HG03095 (cell line): ENCODE data around the gene GADD45B.

ENCODE experiments used
- ATAC-seq: cut with Tn5 transposase; IDR thresholded peaks from one replicate; pipeline ENCODE4 v1.9.1; 2021; ENCODE audit warnings: moderate library complexity; ENCODE audit not compliant: unreplicated experiment

Gene GADD45B, protein sequence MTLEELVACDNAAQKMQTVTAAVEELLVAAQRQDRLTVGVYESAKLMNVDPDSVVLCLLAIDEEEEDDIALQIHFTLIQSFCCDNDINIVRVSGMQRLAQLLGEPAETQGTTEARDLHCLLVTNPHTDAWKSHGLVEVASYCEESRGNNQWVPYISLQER

GRCh38 chr19:2475702-2476450 is at the start of gene GADD45B:
Gene GADD45B (plus strand): TSS chr19:2476127. CDS start chr19:2476359, 232 bp downstream.
- ATAC-seq: peak; percentile 36

DNA sequence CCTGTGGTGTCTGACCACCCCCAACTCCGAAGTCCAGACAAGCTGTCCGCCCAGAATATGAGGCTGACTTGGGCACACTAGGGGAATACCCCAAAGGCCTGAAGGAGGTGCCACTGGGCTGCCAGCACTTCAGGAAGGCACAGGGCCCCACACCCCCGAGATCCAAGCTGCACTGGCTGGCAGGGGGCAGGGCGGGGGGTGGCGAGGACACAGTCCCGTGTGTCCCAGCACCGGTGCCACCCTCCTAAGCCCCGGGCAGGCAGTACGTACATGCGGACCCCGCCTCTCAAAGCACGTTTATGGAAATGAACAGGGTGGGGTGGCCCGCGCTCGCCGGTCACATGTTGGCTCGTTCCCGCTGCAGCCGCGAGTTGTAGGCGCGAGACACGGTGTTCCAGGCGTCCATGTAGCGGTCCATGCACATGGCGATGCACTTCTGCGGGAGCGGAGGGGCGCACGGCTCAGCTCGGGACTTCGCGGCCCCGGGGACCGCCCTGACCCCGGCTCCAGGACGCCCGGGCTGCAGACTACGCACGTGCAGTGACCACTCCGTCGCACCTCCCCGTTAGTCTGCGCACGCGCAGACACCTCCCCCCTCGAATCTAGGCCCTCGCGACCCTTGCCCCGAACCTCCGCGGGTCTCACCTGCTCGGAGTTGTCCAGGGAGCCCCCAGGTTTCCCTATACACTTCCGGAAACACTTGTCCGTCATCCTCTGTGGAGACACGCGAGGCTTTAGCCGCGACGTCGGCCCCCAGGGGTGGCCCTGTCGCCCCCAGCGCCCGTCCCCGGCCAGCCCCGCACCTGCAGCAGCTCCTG is 49.1 kb upstream of the GADD45B start:
- ATAC-seq: peak; percentile 9

DNA sequence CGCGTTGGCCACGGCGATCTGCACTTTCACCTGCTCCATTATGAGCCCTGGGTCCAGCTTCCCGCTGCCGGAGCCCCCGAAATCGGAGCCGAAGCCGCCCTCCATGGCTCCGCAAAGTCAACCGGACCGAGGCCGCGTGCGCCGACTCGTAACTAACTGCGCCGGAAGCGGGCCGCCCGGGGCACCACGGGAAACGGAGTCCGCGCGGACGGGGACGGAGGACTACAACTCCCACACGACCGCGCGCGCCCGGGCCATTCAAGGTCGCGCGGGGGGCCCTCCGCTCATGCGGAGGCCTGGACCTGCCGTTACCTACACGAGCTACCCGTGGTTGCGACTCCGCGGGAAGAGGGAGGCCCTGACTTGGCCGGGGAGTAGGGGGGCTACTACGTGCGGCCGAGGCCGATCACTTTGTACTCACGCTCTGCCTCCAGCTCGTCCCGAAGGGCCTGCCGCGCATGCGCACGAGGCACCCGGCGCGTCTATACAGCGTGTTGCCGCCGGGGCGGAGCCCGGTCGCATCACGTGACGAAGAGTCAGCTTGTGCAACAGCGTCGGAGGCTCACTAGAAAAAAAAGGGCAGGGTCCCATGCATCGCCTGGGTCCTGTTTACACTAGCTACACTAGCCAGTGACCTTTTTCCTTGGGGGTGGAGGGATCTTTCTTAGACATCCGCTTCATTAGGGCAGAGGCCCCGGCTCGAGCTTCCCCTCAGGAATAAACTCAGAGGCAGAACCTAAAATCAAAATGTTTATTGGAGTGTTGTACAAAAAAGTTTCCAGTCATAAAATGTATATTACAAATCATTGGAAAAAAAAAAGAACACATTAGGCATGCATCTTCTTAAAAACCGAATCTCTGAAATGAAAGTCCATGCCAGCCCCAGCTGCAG is 48.3 kb upstream of the GADD45B start, which contains the start of gene TIMM13:
TSS of gene TIMM13 (minus strand) at position 158 of the 892 bp plus-strand sequence. CDS start at position 105, 53 bp downstream.
- ATAC-seq: peak; percentile 62

DNA sequence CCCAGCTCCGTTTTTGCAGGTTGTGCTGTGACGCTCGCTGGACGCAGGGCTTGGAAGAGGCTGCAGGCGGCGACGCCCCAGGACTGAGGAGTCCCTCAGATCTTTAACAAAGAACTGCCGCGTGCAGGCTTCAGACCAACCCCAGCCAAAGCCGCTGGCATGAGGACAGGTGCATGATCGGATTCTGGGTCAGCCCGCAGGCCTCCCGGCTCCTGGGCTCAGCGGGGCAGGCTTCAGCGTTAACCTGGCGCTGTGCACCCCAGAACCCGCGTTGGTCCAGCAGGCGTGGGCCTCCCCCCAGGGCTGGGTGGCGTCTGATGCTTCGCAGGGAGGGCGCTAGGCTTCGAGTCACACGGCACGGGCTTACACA is 47.6 kb upstream of the GADD45B start:
- ATAC-seq: no peak

GRCh38 chr19:2428756-2429711 is 46.9 kb upstream of the GADD45B start:
- no peak for ATAC-seq

- ATAC-seq: no peak
Observed at GRCh38 chr19:2429917-2430535, 45.9 kb upstream of the GADD45B start.

- no peak for ATAC-seq
Observed at GRCh38 chr19:2431318-2432055, 44.4 kb upstream of the GADD45B start.

DNA sequence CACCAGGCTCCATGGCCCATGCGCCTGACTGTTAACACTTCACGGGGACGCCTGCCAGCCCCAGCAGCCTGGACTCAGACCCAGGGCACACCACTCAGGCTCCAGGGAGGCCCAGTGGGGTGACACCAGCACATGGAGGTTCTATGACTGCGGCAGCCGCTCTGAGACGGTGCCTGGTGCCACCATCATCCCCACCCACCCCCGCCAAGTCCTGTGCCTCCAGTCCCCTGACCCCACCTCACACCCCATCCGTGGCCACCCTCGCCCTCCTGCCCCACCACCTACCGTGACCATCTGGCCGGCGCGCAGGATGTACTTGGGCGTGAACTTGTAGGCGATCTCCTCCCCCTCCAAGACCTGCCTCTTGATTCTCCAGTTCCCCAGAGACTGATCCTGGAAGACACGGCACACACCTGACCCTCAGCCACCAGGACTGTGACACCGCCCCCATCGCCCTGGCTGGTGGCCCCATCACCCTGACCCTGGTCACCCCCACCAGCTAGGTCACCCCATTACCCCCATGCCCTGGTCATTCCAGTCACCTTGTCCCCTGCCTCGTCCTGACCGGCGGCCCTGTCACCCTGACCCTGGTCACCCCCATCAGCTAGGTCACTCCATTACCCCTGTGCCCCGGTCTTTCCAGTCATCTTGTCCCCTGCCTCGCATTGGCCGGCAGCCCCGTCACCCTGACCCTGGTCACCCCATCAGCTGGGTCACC is 43.6 kb upstream of the GADD45B start:
- no peak for ATAC-seq

- no peak for ATAC-seq
Observed at GRCh38 chr19:2433854-2434253, 42.1 kb upstream of the GADD45B start.

DNA sequence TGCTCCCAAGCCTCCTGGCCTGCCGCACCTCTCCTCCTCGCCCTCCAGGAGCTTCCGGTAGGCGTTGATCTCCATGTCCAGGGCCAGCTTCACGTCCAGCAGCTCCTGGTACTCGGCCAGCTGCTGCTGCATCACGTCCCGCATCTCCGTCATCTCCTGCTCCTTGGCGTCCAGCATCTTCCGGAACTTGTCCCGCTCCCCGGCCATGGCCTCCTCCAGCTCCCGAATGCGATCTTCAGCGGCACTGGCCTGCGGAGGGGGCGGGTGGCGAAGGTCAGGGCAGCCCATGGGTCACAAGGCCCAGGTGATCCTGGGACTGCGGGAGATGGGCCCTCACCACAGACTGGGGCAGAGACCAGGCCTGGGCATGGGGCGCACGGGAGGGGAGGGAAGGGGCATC is 41.7 kb upstream of the GADD45B start:
- ATAC-seq: no peak

- ATAC-seq: no peak
Observed at GRCh38 chr19:2434721-2435265, 41.1 kb upstream of the GADD45B start.

- ATAC-seq: no peak
Observed at GRCh38 chr19:2436384-2436783, 39.5 kb upstream of the GADD45B start.

GRCh38 chr19:2436926-2437325 is 39.0 kb upstream of the GADD45B start:
- no peak for ATAC-seq

GRCh38 chr19:2438178-2438577 is 37.7 kb upstream of the GADD45B start:
- ATAC-seq: no peak

DNA sequence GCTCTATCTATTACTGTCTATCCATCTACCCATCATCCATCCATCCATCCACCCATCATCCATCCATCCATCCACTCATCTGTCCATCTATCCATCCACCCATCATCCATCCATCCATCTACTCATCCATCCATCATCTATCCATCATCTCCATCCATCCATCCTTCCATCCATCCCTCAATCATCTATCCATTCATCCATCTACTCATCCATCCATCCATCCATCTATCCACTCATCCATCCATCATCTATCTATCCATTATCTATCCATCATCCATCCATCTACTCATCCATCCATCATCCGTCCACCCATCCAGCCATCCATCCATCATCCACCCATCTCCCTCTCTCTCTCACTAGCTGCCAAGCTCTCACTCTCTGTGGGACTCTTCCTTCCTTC is 35.4 kb upstream of the GADD45B start:
- no peak for ATAC-seq

DNA sequence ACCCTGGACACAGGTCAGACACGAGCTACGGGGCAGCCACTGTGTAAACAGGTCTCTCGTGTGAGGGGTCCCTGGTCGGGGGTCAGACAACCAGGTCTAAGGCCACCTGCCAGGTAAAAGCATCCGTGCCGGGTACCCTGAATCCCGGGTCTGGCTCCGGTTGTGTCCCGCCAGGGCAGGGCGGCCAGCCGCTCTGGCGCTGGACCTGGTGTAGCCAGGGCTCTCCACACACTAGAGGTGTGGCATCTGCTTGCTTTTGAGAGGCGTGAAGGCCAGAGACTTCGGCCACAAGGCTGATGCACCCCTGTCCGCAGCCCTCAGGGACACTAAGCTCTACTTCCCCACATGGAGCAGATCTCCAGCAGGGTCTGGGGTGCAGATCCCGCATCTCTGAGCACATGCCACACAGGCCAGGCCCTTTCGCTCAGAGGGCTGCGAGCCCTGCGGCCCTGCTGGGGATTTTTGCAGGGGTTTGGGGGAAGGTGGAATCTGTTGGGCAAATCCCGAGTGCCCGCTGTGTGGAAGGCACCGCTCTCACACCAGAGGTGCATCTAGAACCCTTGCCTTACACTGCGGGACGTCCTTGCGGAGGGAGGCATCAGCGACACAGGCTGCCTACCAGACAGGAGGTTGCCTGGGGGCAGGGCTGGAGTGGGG is 34.7 kb upstream of the GADD45B start:
- no peak for ATAC-seq
